Astrocyte of the spinal cord (primary cell): ENCODE data around the gene ADAMTSL3.
"Not testable (repeated sequence)": the region's sequence is repeated elsewhere in the genome, so short reads cannot be mapped to it uniquely, and the experiment has no call there.

Source experiments
- DNase-seq: peaks from one replicate; pipeline ENCODE4 v3.0.0; 2011; ENCODE audit warnings: low read depth, low spot score
- H3K4me3 ChIP-seq: 2 replicates; pipeline ENCODE4 v1.5.1; 2011; ENCODE audit warnings: low read depth, mild to moderate bottlenecking, low read length, moderate library complexity
- in situ Hi-C: cut with HindIII; loops from 2 replicates; pipeline ENCODE4 v1.10.0; 2017; ENCODE audit warnings: low sequenced_read_pairs
- TF ChIP-seq, protein P1 (sequence below): IDR thresholded peaks from 2 replicates; pipeline ENCODE4 v1.5.1; 2012; ENCODE audit warnings: low read depth, mild to moderate bottlenecking, low read length, inconsistent platforms

ADAMTSL3 gene

GRCh38 chr15:84081391-84082168 lies 427.7 kb downstream of the ADAMTSL3 start:
- no peak overlapping the region for H3K4me3 ChIP-seq
- in situ Hi-C loops: no loop called here
- DNase-seq: no peak
- TF ChIP-seq, protein P1, sequence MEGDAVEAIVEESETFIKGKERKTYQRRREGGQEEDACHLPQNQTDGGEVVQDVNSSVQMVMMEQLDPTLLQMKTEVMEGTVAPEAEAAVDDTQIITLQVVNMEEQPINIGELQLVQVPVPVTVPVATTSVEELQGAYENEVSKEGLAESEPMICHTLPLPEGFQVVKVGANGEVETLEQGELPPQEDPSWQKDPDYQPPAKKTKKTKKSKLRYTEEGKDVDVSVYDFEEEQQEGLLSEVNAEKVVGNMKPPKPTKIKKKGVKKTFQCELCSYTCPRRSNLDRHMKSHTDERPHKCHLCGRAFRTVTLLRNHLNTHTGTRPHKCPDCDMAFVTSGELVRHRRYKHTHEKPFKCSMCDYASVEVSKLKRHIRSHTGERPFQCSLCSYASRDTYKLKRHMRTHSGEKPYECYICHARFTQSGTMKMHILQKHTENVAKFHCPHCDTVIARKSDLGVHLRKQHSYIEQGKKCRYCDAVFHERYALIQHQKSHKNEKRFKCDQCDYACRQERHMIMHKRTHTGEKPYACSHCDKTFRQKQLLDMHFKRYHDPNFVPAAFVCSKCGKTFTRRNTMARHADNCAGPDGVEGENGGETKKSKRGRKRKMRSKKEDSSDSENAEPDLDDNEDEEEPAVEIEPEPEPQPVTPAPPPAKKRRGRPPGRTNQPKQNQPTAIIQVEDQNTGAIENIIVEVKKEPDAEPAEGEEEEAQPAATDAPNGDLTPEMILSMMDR: no peak

DNA sequence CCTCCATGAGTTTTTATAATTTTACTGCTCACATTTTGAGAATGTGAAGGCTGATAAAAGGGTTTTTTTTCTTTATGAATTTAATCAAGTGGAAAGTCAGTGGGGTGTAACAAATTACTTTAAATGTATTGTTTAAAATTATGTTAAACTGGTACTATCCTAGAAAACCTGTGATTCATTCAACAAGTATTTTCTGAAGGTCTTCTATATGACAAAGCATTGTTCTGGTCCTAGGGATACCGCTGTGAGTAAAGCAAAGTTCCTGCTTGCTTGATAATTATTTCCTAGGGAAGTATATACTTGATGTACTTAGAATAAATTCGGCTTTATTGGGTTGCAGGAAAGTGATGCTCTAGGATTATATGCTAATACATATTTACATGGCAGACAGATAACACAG lies 428.8 kb downstream of the ADAMTSL3 start:
- H3K4me3 ChIP-seq: no peak overlapping the region
- in situ Hi-C loops: no loop called here
- TF ChIP-seq, protein P1: no peak
- DNase-seq: peak; percentile 7

DNA sequence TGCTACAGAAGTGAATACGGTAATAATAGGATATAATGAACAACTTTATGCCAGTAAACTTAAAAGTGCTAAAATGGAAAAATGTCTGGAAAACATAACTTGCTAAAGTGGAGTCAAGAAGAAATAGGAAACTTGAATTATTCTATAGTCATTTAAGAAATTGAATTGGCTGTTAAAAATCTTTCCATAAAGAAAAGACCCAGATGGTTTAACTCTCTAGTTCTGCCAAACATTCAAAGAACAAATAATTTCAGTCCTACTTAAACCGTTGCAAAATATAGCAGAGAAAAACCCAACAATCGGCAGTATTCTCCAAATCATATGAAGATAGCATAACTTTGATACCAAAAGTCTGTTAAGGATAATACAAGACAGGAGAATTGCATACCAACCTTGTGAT lies 432.1 kb downstream of the ADAMTSL3 start:
- in situ Hi-C loops: not testable (repeated sequence)

More for the DNA sequence above, 432.1 kb downstream of the ADAMTSL3 start:
- H3K4me3 ChIP-seq, DNase-seq: not testable (repeated sequence)
